CD8-positive, alpha-beta memory T cell (primary cell): ENCODE measurements around the gene TLR4. TPM values are rescaled to one million over a fixed set of nuclear protein-coding genes. Genes with fewer than 3 reads are reported as not detected.

ENCODE experiments used
- CTCF ChIA-PET: fragments of 350-600 bp; sonication (Branson Sonifier 250); formaldehyde crosslinking; loops from one replicate; lab custom pipeline; 2021; ENCODE audit warnings: antibody characterized with exemption; lab: Charles Lee
- POLR2A ChIA-PET: fragments of 350-600 bp; sonication (Branson Sonifier 250); formaldehyde crosslinking; loops from one replicate; lab custom pipeline; 2021; ENCODE audit warnings: antibody characterized with exemption; lab: Charles Lee
- DNase-seq, 5 donors: peaks; one replicate each; pipeline versions ENCODE4 v3.0.0 to v3.0.0-alpha.2; 2020 to 2022; ENCODE audit warnings: mixed read lengths in 1 of 5
- H3K27ac ChIP-seq: one replicate; pipeline ENCODE4 v1.7.0; 2013; ENCODE audit warnings: low read depth, mild to moderate bottlenecking, low read length, moderate library complexity
- H3K27me3 ChIP-seq: 2 replicates; pipeline ENCODE4 v1.7.0; 2013; ENCODE audit warnings: low read length, mild to moderate bottlenecking; ENCODE audit not compliant: insufficient read depth, poor library complexity, severe bottlenecking
- H3K36me3 ChIP-seq: 2 replicates; pipeline ENCODE4 v1.7.0; 2013; ENCODE audit warnings: mild to moderate bottlenecking, low read length, moderate library complexity; ENCODE audit not compliant: insufficient read depth
- H3K4me1 ChIP-seq: 2 replicates; pipeline ENCODE4 v1.7.0; 2013; ENCODE audit warnings: mild to moderate bottlenecking, low read length, moderate library complexity; ENCODE audit not compliant: insufficient read depth
- H3K4me3 ChIP-seq: 2 replicates; pipeline ENCODE4 v1.7.0; 2013; ENCODE audit warnings: mild to moderate bottlenecking, low read length
- H3K9me3 ChIP-seq: 2 replicates; pipeline ENCODE4 v1.7.0; 2013; ENCODE audit warnings: mild to moderate bottlenecking, low read length
- H3K27ac Mint-ChIP-seq, 8 donors: one replicate each; pipeline ENCODE4 v1.8.0; 2020 to 2021; ENCODE audit warnings: mixed read lengths in 8 of 8, mild to moderate bottlenecking in 6 of 8, inconsistent platforms in 3 of 8, moderate library complexity in 3 of 8
- H3K27me3 Mint-ChIP-seq, 2 donors: one replicate each; pipeline ENCODE4 v1.8.0; 2020 to 2021; ENCODE audit warnings: mixed read lengths in 2 of 2, mild to moderate bottlenecking in 1 of 2, moderate library complexity in 1 of 2
- H3K36me3 Mint-ChIP-seq, 3 donors: one replicate each; pipeline ENCODE4 v1.8.0; 2020 to 2021; ENCODE audit warnings: mixed read lengths in 3 of 3, inconsistent platforms in 1 of 3, mild to moderate bottlenecking in 1 of 3
- H3K4me1 Mint-ChIP-seq, 3 donors: one replicate each; pipeline ENCODE4 v1.8.0; 2020 to 2021; ENCODE audit warnings: mixed read lengths in 3 of 3, inconsistent platforms in 1 of 3, mild to moderate bottlenecking in 1 of 3
- H3K4me3 Mint-ChIP-seq, 7 donors: one replicate each; pipeline ENCODE4 v1.8.0; 2020 to 2021; ENCODE audit warnings: mixed read lengths in 7 of 7, mild to moderate bottlenecking in 6 of 7, moderate library complexity in 4 of 7, inconsistent platforms in 2 of 7
- H3K9me3 Mint-ChIP-seq, 5 donors: one replicate each; pipeline ENCODE4 v1.8.0; 2020 to 2022; ENCODE audit warnings: mixed read lengths in 5 of 5, mild to moderate bottlenecking in 3 of 5, moderate library complexity in 2 of 5, inconsistent platforms in 1 of 5
- polyA plus RNA-seq: library from polyadenylated mRNA; unstranded; fragments of 300-500 nt; fragmentation: Illumina TruSeq; gene quantifications from one replicate; pipeline ENCODE4 v1.2.3, GENCODE V29; 2021
- total RNA-seq, 2 experiments: library from RNA; stranded (reverse); gene quantifications; one replicate each; pipeline ENCODE4 v1.2.3, GENCODE V29; 2021

The TLR4 gene
- total and polyA plus RNA-seq, 3 experiments from 2014 or later = 0.48 to 0.51 TPM; not detected in 1

DNA sequence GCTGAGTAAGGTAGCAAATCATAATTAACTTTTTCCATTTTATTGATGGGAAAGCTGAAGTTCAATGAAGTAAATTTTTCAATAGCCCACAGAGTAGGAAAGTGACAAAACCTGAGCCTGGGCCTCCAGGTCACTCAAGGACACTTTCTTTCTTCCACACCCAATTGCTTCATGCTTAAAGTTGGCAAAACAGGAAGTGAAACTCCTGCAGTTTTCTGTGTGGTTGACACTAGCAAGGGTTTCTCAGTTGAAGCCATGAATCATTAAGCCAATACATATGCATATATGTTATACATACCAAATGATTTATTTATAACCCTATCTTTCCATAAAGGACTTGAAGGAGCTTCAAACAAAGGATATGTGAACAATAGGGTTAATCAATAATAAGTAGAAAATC lies 13.9 kb downstream of the TLR4 start:
- H3K36me3 Mint-ChIP-seq = no peaks in the 10 kb centered on the region
- Histone ChIP-seq H3K4me1 (no peaks in the 10 kb centered on the region), H3K9me3 (no peaks in the 10 kb centered on the region), H3K4me3 (no peak overlapping the region), H3K27ac (no peak overlapping the region), H3K36me3 (no peaks in the 10 kb centered on the region), H3K27me3 (no peaks in the 10 kb centered on the region)
- peaks cover 0 to 4% (median 0%) of the 10 kb centered on the region in 3 donors for H3K4me1 Mint-ChIP-seq
- CTCF ChIA-PET = no interaction called here
- H3K9me3 Mint-ChIP-seq = no peaks in the 10 kb centered on the region
- no peaks in the 10 kb centered on the region for H3K27me3 Mint-ChIP-seq
- DNase-seq = no peak
- POLR2A ChIA-PET = no interaction called here
- no peak overlapping the region for H3K4me3 Mint-ChIP-seq
- no peak overlapping the region for H3K27ac Mint-ChIP-seq

DNA sequence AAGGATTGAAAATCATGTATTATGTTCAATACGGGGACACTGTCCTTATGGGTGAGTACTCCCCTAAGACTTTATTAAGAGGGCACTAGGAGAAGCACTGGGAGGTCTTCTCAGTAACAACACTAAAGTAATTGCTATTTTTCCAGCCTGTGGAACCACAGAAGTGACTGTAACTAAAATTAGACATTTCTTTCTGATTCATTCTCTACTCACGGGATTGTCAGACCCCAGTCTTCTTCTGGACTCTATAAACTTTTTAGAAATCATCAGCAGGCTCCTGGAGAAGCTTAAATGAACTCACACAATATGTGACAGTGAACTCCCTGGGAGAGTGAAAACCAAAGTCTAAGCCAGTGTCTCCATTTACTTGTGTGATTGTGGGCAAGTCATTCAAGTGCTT lies 14.5 kb downstream of the TLR4 start:
- CTCF ChIA-PET = no interaction called here

DNA sequence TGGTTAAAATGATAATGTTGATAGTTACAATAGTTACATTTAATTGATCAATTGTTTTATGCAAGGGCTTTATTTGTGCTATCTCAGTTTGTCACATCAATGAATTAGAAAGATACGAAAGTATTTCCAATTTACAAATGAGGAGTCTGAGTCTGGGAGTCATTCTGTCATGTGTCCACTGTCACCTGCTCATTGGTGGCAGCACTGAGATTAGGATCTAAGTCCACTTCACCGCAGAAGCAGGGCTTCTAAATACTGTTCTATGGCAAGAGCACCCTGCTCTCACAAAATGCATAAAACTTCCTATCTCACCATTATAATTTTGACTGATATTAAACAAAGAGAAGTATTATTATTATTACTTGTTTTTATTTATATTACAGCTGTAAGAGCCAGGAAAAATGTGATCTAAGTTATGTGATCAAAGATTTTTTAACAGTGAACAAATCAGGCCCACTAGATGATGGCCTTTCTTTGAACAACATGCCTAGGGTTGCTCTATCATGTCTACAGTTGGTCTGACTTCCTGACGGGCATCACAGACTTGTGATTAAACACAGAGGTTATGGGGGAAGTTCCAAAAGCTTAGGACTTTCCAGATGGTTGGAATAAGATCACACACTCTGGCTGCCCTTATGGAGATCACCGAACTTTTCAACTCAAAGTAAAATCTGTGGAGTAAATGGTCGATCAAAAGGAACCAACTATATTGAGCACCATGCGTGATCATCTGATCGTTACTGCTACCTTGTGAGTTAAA lies 15.1 kb downstream of the TLR4 start:
- ChIA-PET CTCF (no interaction called here), POLR2A (no interaction called here)
- Mint-ChIP-seq H3K27ac (no peak overlapping the region), H3K36me3 (no peaks in the 10 kb centered on the region), H3K4me1 (peaks cover 0 to 4% (median 0%) of the 10 kb centered on the region in 3 donors), H3K4me3 (no peak overlapping the region), H3K9me3 (no peaks in the 10 kb centered on the region), H3K27me3 (no peaks in the 10 kb centered on the region)
- H3K4me1 ChIP-seq = no peaks in the 10 kb centered on the region
- H3K36me3 ChIP-seq = no peaks in the 10 kb centered on the region
- H3K4me3 ChIP-seq = no peak overlapping the region
- no peaks in the 10 kb centered on the region for H3K9me3 ChIP-seq
- no peak overlapping the region for H3K27ac ChIP-seq
- DNase-seq = no peak
- H3K27me3 ChIP-seq = no peaks in the 10 kb centered on the region

More for the DNA sequence above, 14.5 kb downstream of the TLR4 start:
- no peak overlapping the region for H3K27ac Mint-ChIP-seq
- no peak overlapping the region for H3K27ac ChIP-seq
- no peaks in the 10 kb centered on the region for H3K9me3 ChIP-seq
- DNase-seq = no peak
- H3K27me3 Mint-ChIP-seq = no peaks in the 10 kb centered on the region
- peaks cover 0 to 4% (median 0%) of the 10 kb centered on the region in 3 donors for H3K4me1 Mint-ChIP-seq
- H3K9me3 Mint-ChIP-seq = no peaks in the 10 kb centered on the region
- H3K27me3 ChIP-seq = no peaks in the 10 kb centered on the region
- H3K36me3 ChIP-seq = no peaks in the 10 kb centered on the region
- no peaks in the 10 kb centered on the region for H3K4me1 ChIP-seq
- no peak overlapping the region for H3K4me3 Mint-ChIP-seq
- POLR2A ChIA-PET = no interaction called here
- H3K4me3 ChIP-seq = no peak overlapping the region
- H3K36me3 Mint-ChIP-seq = no peaks in the 10 kb centered on the region

DNA sequence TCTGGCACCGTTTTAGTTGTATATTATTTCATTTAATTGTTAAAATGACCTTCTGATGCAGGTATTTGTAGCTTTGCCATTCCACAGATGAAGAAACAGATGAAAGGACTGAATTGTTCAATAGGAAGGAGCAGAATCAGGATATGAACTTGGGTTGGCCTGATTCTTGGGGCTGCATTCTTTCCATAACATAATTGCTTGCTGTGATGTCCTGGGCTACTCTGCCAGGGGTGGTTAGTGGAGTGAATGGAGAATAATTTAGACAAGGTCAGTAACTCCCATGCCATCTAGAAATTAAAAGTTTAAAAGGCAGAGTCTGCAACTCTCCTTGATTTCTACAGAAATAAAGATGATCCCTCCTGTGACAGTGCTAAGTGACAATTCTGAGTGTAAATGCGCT lies 15.9 kb downstream of the TLR4 start:
- Mint-ChIP-seq H3K9me3 (no peaks in the 10 kb centered on the region), H3K4me1 (peaks cover 0 to 4% (median 0%) of the 10 kb centered on the region in 3 donors), H3K36me3 (no peaks in the 10 kb centered on the region), H3K4me3 (no peak overlapping the region), H3K27me3 (no peaks in the 10 kb centered on the region), H3K27ac (no peak overlapping the region)
- Histone ChIP-seq H3K27me3 (no peaks in the 10 kb centered on the region), H3K36me3 (no peaks in the 10 kb centered on the region), H3K4me1 (no peaks in the 10 kb centered on the region), H3K4me3 (no peak overlapping the region), H3K27ac (no peak overlapping the region), H3K9me3 (no peaks in the 10 kb centered on the region)
- ChIA-PET CTCF (no interaction called here), POLR2A (no interaction called here)
- DNase-seq = no peak

DNA sequence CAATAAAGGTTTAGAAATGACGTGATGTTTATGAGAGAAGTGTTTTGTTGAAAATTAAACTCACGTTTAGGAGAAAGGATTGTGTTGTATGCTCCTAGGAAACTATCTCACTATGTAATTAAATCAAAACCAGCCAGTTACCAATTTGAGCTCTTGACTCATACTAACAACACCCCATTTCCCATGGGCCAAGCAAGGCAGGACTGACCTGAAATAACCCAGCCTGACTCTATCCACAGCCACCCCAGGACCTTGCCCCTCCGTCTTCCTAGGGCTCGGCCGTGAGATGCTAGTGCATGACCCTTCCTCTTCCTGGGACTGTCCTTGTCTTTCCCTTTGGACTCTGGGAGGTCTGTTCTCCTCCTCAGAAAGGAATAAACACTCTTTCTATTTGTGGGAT lies 16.4 kb downstream of the TLR4 start:
- Histone ChIP-seq H3K4me1 (no peaks in the 10 kb centered on the region), H3K27ac (no peak overlapping the region), H3K4me3 (no peak overlapping the region), H3K27me3 (no peaks in the 10 kb centered on the region), H3K9me3 (no peaks in the 10 kb centered on the region), H3K36me3 (no peaks in the 10 kb centered on the region)
- Mint-ChIP-seq H3K4me1 (peaks cover 0 to 4% (median 0%) of the 10 kb centered on the region in 3 donors), H3K4me3 (no peak overlapping the region), H3K27ac (no peak overlapping the region), H3K9me3 (no peaks in the 10 kb centered on the region), H3K36me3 (no peaks in the 10 kb centered on the region), H3K27me3 (no peaks in the 10 kb centered on the region)
- POLR2A ChIA-PET = no interaction called here
- DNase-seq = no peak
- CTCF ChIA-PET = no interaction called here

DNA sequence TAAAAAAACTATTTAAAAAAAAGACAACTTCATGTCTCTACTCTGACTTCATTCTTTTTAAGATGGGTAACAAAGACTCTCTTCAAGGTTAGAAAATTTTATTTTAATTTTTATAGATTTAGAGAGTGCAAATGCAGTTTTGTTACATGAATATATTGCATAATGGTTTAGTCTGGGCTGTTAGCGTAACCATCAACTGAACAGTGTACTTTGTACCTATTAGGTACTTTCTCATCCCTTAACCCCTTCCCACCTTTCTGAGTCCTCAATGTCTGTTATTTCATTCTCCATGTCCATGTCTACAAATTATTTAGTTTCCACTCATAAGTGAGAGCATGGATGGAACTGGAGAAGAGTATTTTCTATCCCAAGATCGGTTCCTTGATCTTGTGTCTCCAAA lies 16.8 kb downstream of the TLR4 start:
- Histone ChIP-seq H3K36me3 (no peaks in the 10 kb centered on the region), H3K27ac (no peak overlapping the region), H3K9me3 (no peaks in the 10 kb centered on the region), H3K4me3 (no peak overlapping the region), H3K4me1 (no peaks in the 10 kb centered on the region), H3K27me3 (no peaks in the 10 kb centered on the region)
- CTCF ChIA-PET = no interaction called here
- POLR2A ChIA-PET = no interaction called here
- Mint-ChIP-seq H3K4me1 (peaks cover 0 to 4% (median 0%) of the 10 kb centered on the region in 3 donors), H3K27ac (no peak overlapping the region), H3K36me3 (no peaks in the 10 kb centered on the region), H3K9me3 (no peaks in the 10 kb centered on the region), H3K4me3 (no peak overlapping the region), H3K27me3 (no peaks in the 10 kb centered on the region)
- DNase-seq = no peak

DNA sequence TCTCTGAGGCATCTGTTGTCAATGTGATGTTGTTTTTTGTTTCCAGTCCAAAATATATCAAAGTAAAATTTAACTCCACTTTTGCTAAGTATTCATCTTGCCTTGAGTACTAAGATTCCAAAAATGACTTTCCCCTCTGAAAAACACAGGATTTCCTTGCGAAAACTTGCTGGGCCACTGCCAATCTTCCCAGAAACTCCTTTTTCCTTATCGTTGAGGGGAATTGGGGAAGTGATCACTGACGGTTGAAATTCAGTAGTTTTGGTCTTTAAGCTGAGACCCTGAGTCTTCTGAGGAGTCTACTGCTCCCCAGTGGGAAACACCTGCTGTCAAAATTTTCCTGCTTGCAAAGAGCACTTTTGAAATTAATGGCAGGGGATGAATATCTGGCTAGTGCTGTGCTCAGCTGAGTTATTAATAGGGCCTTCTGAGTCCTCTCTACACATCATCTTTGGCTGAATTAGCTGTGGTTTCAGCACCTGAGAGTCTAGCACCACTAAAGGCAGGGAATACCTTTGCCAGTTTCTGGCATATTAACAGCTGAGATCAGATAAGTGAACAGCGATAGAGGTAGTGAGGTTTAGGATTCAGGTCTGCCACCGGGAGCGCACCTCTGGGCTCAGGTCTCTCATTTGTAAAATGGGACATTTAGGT lies 18.0 kb downstream of the TLR4 start:
- DNase-seq = no peak
- POLR2A ChIA-PET = no interaction called here
- H3K4me1 ChIP-seq = no peaks in the 10 kb centered on the region
- Mint-ChIP-seq H3K4me3 (no peak overlapping the region), H3K27ac (no peak overlapping the region), H3K27me3 (no peaks in the 10 kb centered on the region), H3K4me1 (peaks cover 0 to 4% (median 0%) of the 10 kb centered on the region in 3 donors), H3K9me3 (no peaks in the 10 kb centered on the region), H3K36me3 (no peaks in the 10 kb centered on the region)
- H3K36me3 ChIP-seq = no peaks in the 10 kb centered on the region
- H3K9me3 ChIP-seq = no peaks in the 10 kb centered on the region
- CTCF ChIA-PET = no interaction called here
- no peak overlapping the region for H3K27ac ChIP-seq
- H3K27me3 ChIP-seq = no peaks in the 10 kb centered on the region
- H3K4me3 ChIP-seq = no peak overlapping the region

DNA sequence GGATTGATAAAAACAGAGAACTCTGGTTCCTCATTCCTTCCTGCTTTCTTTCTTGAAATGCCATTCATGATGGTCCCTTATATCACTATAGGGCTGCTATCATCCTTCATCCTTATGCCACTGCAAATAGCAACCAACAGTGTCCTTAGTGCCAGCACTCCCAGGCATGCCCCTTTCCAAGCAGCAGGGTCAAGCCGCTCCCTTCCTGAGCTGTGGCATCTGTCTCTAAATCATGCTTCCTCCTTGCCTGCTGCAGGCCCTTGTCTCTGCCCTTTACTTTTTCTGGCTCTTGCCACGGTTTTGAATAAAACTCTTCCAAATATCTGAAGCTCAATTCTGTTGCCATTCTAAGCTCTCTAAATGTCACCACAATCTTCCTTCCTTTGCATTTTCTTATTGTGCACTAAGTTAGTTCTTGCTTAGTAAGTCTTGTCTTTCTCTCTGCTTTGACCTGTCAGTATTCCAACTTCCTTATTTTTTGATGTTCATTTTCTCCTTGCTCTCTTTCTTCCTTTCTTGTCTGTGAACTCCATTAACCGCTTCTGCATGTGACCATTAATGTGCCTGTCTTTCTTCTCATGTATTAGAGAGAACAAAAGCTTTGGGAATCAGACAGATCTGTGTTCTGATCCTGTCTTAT lies 19.9 kb downstream of the TLR4 start:
- H3K4me3 ChIP-seq = no peak overlapping the region
- Mint-ChIP-seq H3K36me3 (no peaks in the 10 kb centered on the region), H3K4me3 (no peak overlapping the region), H3K9me3 (no peaks in the 10 kb centered on the region), H3K4me1 (no peaks in the 10 kb centered on the region), H3K27me3 (no peaks in the 10 kb centered on the region), H3K27ac (no peak overlapping the region)
- ChIA-PET POLR2A (no interaction called here), CTCF (no interaction called here)
- no peaks in the 10 kb centered on the region for H3K27me3 ChIP-seq
- H3K36me3 ChIP-seq = no peaks in the 10 kb centered on the region
- H3K27ac ChIP-seq = no peak overlapping the region
- no peaks in the 10 kb centered on the region for H3K9me3 ChIP-seq
- DNase-seq = no peak
- H3K4me1 ChIP-seq = no peaks in the 10 kb centered on the region
